Psoas muscle (tissue), 8 donors: ENCODE measurements around the gene GRK5. TPM values are rescaled to one million over a fixed set of nuclear protein-coding genes. Genes with fewer than 3 reads are reported as not detected.
"Not testable (repeated sequence)": the region's sequence is repeated elsewhere in the genome, so short reads cannot be mapped to it uniquely, and the experiment has no call there.

Experiments
- ATAC-seq, 4 donors: fragments of 200-7000 bp; cut with Tn5 transposase; one replicate each; pipeline ENCODE4 v1.9.1; 2020; ENCODE audit warnings: moderate library complexity in 3 of 4, mild to moderate bottlenecking in 2 of 4
- DNase-seq, 2 donors: peaks; one replicate each; pipeline ENCODE4 v3.0.0-alpha.2; 2020
- H3K27ac ChIP-seq: fragments of 200-600 bp; one replicate; pipeline ENCODE4 v1.8.0; 2022
- H3K27me3 ChIP-seq, 3 donors: fragments of 200-600 bp in 1 of 3; one replicate each; pipeline versions ENCODE4 v1.6.1 to v1.8.0; 2013 to 2022; ENCODE audit warnings: low read length in 2 of 3, mild to moderate bottlenecking in 2 of 3, moderate library complexity in 1 of 3; ENCODE audit not compliant: insufficient read depth in 3 of 3
- H3K36me3 ChIP-seq, 2 donors: fragments of 200-600 bp in 1 of 2; one replicate each; pipeline versions ENCODE4 v1.6.1 to v1.8.0; 2013 to 2022; ENCODE audit warnings: low read depth in 1 of 2, mild to moderate bottlenecking in 1 of 2, moderate library complexity in 1 of 2; ENCODE audit not compliant: insufficient read depth in 1 of 2
- H3K4me1 ChIP-seq: fragments of 200-600 bp; one replicate; pipeline ENCODE4 v1.8.0; 2022
- H3K4me3 ChIP-seq: fragments of 200-600 bp; one replicate; pipeline ENCODE4 v1.8.0; 2022; ENCODE audit warnings: mild to moderate bottlenecking
- H3K9me3 ChIP-seq: fragments of 200-600 bp; one replicate; pipeline ENCODE4 v1.8.0; 2022
- WGBS, 3 donors: extraction: QIAGEN DNeasy Blood & Tissue Kit; methylation state at CpG; one replicate each; pipeline versions ENCODE4 v1.1.6 to v1.1.7; 2013; 5-methylcytosine and 5-hydroxymethylcytosine counted together
- intact Hi-C, 2 donors: fragments of 100-400 bp; cut with DNase I; formaldehyde crosslinking; loops; one replicate each; pipeline versions ENCODE4 v1.11.0 to v1.14.2; 2022
- polyA plus RNA-seq, 3 donors: library from polyadenylated mRNA; stranded (reverse); fragments of 200-250 nt; gene quantifications; one replicate each; pipeline ENCODE4 v1.2.3, GENCODE V29; 2013
- total RNA-seq, 4 donors: library from RNA; stranded (reverse); fragmentation: NEBNext Ultra II Directional in 2 of 4; extraction: Animal tissue kit (Norgen Biotek cat#: 25700) in 2 of 4; gene quantifications; one replicate each; pipeline versions ENCODE4 v1.2.1 to v1.2.4, GENCODE V29; 2021 to 2023
- TF ChIP-seq, protein P1 (sequence below): fragments of 200-600 bp; IDR thresholded peaks from one replicate; pipeline ENCODE4 v1.8.0; 2022; ENCODE audit warnings: antibody characterized with exemption
- donor health status: healthy with polysubstance abuse.
- donor health status: DM: no; HTN: no; CAD: no; lungs with moderate emphysema.
- donor health status: Bipolar disorder and iron deficiency.
- donor health status: healthy.
- donor health status: DM: yes; HTN: yes; CAD: no.
- donor health status: DM: no; HTN: no; CAD: no.
- donor health status: DM: no; HTN: no; CAD: no.
- donor health status: DM: yes; HTN: yes; CAD: no.

GRK5 gene
- total and polyA plus RNA-seq, 7 donors: 7.0 to 15.5 (median 8.0) TPM

DNA sequence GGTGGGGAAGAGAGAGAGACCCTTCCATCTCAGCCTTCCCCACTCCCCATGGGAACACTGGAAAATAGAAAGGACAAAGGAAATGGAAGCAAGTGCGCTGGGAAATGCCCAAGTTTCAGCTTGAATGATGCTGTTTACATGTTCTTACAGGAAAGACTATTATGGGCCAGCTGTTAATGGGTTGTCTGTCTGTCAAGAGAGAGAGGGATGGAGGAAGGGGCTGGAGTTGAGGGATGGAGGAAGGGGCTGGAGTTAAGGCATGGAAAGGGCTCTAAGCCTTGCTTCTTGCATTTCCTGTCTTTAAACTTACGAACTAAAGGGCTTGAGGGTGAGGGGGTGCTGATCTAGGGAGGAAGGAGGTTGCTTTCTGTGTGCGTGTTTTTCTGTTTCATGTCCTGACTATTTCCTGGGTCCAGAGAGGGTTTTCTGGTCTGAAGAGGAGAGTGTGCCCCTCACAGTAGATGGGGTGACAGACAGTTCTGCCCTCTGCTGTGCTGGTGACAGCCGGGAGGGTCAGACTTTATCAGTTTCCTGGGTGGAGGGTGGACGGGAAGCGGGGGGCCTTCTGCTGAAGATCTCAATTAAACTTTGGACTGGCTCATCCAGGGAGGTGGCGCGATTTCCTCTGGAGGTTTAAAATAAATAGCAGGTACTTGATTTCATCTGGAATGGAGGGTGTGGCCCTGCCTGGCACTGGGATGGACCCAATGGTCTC is 30.5 kb downstream of the GRK5 start:
- no peaks in the 10 kb centered on the region for H3K9me3 ChIP-seq
- no peak for ATAC-seq
- H3K4me1 ChIP-seq: no peaks in the 10 kb centered on the region
- no peak for DNase-seq
- TF ChIP-seq, protein P1, sequence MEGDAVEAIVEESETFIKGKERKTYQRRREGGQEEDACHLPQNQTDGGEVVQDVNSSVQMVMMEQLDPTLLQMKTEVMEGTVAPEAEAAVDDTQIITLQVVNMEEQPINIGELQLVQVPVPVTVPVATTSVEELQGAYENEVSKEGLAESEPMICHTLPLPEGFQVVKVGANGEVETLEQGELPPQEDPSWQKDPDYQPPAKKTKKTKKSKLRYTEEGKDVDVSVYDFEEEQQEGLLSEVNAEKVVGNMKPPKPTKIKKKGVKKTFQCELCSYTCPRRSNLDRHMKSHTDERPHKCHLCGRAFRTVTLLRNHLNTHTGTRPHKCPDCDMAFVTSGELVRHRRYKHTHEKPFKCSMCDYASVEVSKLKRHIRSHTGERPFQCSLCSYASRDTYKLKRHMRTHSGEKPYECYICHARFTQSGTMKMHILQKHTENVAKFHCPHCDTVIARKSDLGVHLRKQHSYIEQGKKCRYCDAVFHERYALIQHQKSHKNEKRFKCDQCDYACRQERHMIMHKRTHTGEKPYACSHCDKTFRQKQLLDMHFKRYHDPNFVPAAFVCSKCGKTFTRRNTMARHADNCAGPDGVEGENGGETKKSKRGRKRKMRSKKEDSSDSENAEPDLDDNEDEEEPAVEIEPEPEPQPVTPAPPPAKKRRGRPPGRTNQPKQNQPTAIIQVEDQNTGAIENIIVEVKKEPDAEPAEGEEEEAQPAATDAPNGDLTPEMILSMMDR: no peak
- H3K4me3 ChIP-seq: no peak overlapping the region
- intact Hi-C loops: no loop called here
- WGBS, 3 donors: 66 to 76% (median 69%) methylated on average over 8 of the region's 8 CpGs
- H3K36me3 ChIP-seq: no peaks in the 10 kb centered on the region
- H3K27me3 ChIP-seq: no peaks in the 10 kb centered on the region
- peak overlapping the region; percentile 30 for H3K27ac ChIP-seq

DNA sequence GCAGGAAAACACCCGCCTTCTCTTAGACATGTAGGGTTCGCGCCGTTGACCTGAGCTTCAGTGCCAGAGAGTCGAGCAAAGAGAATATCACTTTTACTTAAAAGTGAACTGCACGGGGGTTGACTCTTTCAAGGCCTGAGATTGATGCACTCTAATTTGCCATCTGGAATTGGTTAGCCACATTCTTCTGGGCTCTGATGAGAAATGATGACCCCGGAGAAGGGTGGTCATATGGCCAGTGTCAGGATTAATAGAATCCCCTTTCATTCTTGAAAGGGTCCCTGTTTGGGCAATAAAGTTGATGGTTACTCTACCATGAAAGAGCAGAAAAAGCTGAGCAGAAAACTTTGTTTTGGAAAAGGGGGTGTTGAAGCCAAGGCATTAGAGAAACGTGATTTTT is 31.2 kb downstream of the GRK5 start:
- peak overlapping the region; percentile 21 for H3K27ac ChIP-seq
- no peaks in the 10 kb centered on the region for H3K9me3 ChIP-seq
- no peaks in the 10 kb centered on the region for H3K27me3 ChIP-seq
- no peaks in the 10 kb centered on the region for H3K36me3 ChIP-seq
- no peak for ATAC-seq
- WGBS, 3 donors: 64 to 75% (median 71%) methylated on average over 8 of the region's 8 CpGs
- H3K4me3 ChIP-seq: no peak overlapping the region
- intact Hi-C loops: no loop called here
- H3K4me1 ChIP-seq: no peaks in the 10 kb centered on the region
- no peak for DNase-seq
- TF ChIP-seq, protein P1: no peak

DNA sequence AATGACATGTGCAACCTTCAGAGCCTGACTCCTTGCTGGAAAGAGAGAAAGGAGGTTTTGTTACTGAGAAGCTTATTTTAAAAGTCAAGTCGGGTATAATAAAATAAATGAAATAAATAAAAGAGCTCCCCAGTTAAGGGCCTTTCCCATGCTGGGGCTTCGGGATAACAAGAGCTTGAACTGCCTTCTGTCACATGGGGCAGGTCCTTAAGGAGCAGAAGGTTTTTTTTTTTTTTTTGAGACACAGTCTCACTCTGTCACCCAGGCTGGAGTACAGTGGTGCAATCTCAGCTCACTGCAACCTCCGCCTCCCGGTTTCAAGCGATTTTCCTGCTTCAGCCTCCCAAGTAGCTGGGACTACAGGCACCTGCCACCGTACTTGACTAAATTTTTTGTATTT is 31.6 kb downstream of the GRK5 start:
- ATAC-seq, H3K9me3 ChIP-seq, intact Hi-C loops, DNase-seq, H3K36me3 ChIP-seq, H3K4me1 ChIP-seq, H3K4me3 ChIP-seq, H3K27ac ChIP-seq, H3K27me3 ChIP-seq: not testable (repeated sequence)
- 76 to 80% (median 78%) methylated on average over 6 of the region's 6 CpGs for WGBS, 3 donors

DNA sequence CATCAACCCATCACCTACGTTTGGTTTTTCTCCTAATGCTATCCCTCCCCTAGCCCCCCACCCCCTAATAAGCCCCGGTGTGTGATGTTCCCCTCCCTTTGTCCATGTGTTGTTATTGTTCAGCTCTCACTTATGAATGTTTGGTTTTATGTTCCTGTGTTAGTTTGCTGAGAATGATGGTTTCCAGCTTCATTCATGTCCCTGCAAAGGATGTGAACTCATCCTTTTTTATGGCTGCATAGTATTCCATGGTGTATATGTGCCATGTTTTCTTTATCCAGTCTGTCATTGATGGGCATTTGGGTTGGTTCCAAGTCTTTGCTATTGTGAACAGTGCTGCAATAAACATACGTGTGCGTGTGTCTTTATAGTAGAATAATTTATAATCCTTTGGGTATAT is 32.3 kb downstream of the GRK5 start:
- H3K27ac ChIP-seq, ATAC-seq, H3K27me3 ChIP-seq, H3K4me1 ChIP-seq, H3K36me3 ChIP-seq, H3K4me3 ChIP-seq, DNase-seq, intact Hi-C loops, H3K9me3 ChIP-seq: not testable (repeated sequence)
- 87 to 93% (median 90%) methylated on average over 4 of the region's 4 CpGs for WGBS, 3 donors

DNA sequence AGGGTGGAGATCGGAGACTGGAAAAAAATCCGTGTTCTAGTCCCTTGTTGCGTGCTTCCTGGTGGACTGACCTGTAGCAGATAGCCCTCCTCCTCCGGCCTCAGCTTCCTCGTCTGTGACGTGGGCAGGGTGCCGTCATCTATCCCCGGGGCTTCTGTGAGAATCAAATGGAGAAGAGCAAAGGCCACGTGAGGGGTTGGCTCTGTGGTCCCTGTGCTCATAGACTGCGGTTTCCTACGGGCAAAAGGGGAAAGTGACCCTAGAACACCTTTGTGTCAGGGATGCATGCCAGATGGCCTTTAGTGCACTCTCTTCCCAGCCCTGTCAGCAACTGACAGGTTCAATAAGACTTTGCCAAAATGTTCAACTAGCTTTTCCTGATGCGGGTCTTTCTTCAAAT is 33.7 kb downstream of the GRK5 start:
- H3K9me3 ChIP-seq: no peaks in the 10 kb centered on the region
- DNase-seq (no peak), ATAC-seq (no peak)
- TF ChIP-seq, protein P1: no peak
- no peaks in the 10 kb centered on the region for H3K27me3 ChIP-seq
- H3K27ac ChIP-seq: no peak overlapping the region
- H3K36me3 ChIP-seq: no peaks in the 10 kb centered on the region
- no peak overlapping the region for H3K4me3 ChIP-seq
- whole genome bisulfite sequencing, 3 donors: 62 to 71% (median 69%) methylated on average over 12 of the region's 12 CpGs
- no peaks in the 10 kb centered on the region for H3K4me1 ChIP-seq
- intact Hi-C loops: no loop called here

DNA sequence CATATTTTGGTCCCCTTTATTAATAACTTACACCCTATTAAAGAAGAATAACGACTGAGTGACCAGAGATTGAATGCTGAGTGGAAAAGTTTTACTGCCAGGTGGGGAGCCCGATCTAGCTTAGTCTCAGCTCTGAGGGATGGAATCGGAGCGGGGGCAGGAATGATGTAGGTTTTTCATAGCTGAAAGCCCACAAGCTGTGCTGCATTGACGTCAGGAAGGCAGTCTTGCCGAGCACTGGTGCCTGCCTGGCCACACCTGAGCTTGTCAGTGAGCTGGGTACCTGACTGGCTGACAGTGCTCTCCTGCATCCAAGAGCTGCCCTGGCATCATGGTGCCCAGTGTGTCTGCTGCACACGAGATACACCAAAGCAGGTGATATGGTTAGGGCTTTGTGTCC is 34.8 kb downstream of the GRK5 start:
- TF ChIP-seq, protein P1: no peak
- peaks cover 4% of the 10 kb centered on the region for H3K4me1 ChIP-seq
- H3K36me3 ChIP-seq: no peaks in the 10 kb centered on the region
- H3K27ac ChIP-seq: no peak overlapping the region
- H3K27me3 ChIP-seq: no peaks in the 10 kb centered on the region
- no peaks in the 10 kb centered on the region for H3K9me3 ChIP-seq
- intact Hi-C loops: no loop called here
- DNase-seq (no peak), ATAC-seq (no peak)
- 74 to 84% (median 83%) methylated on average over 7 of the region's 7 CpGs for WGBS, 3 donors
- H3K4me3 ChIP-seq: no peak overlapping the region
